ENCODE measurements around the gene ORM2.
"Not testable (repeated sequence)": the region's sequence is repeated elsewhere in the genome, so short reads cannot be mapped to it uniquely, and the experiment has no call there.

Gene ORM2

GRCh38 chr9:114329625-114330022 is at the start of gene ORM2:
Gene ORM2 (plus strand): TSS chr9:114329869. CDS start chr9:114329905, 36 bp downstream.
- not testable (repeated sequence) for DNase-seq (ENCODE audit: low read depth)

GRCh38 chr9:114280636-114281472 is 48.8 kb upstream of the ORM2 start:
- no peak for TF ChIP-seq CTCF (IDR thresholded peaks at IDR 0.05; ENCODE audit: insufficient read depth, low read depth, low read length, missing control alignments)
- DNase-seq (ENCODE audit: low read depth) = no peak
- H3K4me3 ChIP-seq (ENCODE audit: low read length) = no peak overlapping the region

More at GRCh38 chr9:114329625-114330022, at the start of gene ORM2:
- not testable (repeated sequence) for H3K4me3 ChIP-seq (ENCODE audit: low read length)

GRCh38 chr9:114281473-114282103 is 48.1 kb upstream of the ORM2 start:
- no peak for TF ChIP-seq CTCF (IDR thresholded peaks at IDR 0.05; ENCODE audit: insufficient read depth, low read depth, low read length, missing control alignments)
- DNase-seq (ENCODE audit: low read depth) = no peak
- H3K4me3 ChIP-seq (ENCODE audit: low read length) = no peak overlapping the region

- H3K4me3 ChIP-seq (ENCODE audit: low read length) = no peak overlapping the region
- DNase-seq (ENCODE audit: low read depth) = no peak
- TF ChIP-seq CTCF (IDR thresholded peaks at IDR 0.05; ENCODE audit: insufficient read depth, low read depth, low read length, missing control alignments) = no peak
Observed at GRCh38 chr9:114282104-114282485, 47.6 kb upstream of the ORM2 start.

- TF ChIP-seq CTCF (IDR thresholded peaks at IDR 0.05; ENCODE audit: insufficient read depth, low read depth, low read length, missing control alignments) = no peak
- no peak overlapping the region for H3K4me3 ChIP-seq (ENCODE audit: low read length)
- peak; percentile 64 for DNase-seq (ENCODE audit: low read depth)
Observed at GRCh38 chr9:114282507-114282906, 47.2 kb upstream of the ORM2 start.

GRCh38 chr9:114282926-114283325 is 46.7 kb upstream of the ORM2 start:
- TF ChIP-seq CTCF (IDR thresholded peaks at IDR 0.05; ENCODE audit: insufficient read depth, low read depth, low read length, missing control alignments) = no peak
- peak; percentile 78 for DNase-seq (ENCODE audit: low read depth)

GRCh38 chr9:114283551-114284111 is 46.0 kb upstream of the ORM2 start:
- no peak for TF ChIP-seq CTCF (IDR thresholded peaks at IDR 0.05; ENCODE audit: insufficient read depth, low read depth, low read length, missing control alignments)
- H3K4me3 ChIP-seq (ENCODE audit: low read length) = no peak overlapping the region
- DNase-seq (ENCODE audit: low read depth) = no peak

More at GRCh38 chr9:114282926-114283325, 46.7 kb upstream of the ORM2 start:
- H3K4me3 ChIP-seq (ENCODE audit: low read length) = no peak overlapping the region

Measured in epithelial cell of esophagus (primary cell).